HCT116 (cell line): ENCODE results near the gene WNT11.

Experiments used
- TF ChIP-seq, protein P1 (sequence below), 3 experiments: fragments of 200-600 bp in 1 of 3; sonication (generic) in 1 of 3; IDR thresholded peaks in 2 of 3; conservative IDR thresholded peaks in 1 of 3; 2 replicates each; pipeline ENCODE4 v1.5.1; 2012 to 2017; ENCODE audit warnings: low read depth in 2 of 3, low read length in 2 of 3, antibody characterized with exemption in 1 of 3, borderline replicate concordance in 1 of 3, control low read depth in 1 of 3, mild to moderate bottlenecking in 1 of 3, mixed read lengths in 1 of 3, mixed run types in 1 of 3, moderate library complexity in 1 of 3; ENCODE audit not compliant: insufficient read depth in 1 of 3
- TF ChIP-seq, protein P2 (sequence below): IDR thresholded peaks from 2 replicates; pipeline ENCODE4 v1.6.1; 2012

DNA sequence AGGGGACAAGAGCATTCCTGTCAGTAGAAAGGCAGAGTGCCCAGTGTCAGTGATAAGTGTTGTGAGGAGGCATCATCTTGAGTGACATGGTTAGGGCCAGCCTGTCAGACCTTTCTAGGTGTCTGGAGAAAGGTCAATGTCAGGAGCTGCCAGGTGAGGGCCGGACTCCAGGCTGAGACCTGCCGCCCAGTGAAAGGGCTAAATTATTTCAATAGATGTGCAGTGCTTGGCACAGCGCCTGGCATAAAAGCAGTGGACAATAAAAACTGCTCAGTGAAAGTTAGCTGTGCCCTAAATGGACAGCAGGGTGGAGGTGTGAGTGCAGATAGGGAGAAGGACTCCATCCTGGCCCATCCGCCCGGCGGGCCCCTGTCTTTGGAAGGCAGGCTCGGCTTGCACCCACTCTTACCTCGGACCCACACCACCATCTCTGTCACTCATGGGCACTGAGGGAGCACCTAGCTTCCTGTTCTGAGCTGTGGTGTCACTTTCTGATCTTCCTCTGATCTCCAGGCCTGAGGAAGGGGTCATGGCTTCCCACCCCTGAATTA, 23.5 kb upstream of the WNT11 start:
- TF ChIP-seq, protein P1, sequence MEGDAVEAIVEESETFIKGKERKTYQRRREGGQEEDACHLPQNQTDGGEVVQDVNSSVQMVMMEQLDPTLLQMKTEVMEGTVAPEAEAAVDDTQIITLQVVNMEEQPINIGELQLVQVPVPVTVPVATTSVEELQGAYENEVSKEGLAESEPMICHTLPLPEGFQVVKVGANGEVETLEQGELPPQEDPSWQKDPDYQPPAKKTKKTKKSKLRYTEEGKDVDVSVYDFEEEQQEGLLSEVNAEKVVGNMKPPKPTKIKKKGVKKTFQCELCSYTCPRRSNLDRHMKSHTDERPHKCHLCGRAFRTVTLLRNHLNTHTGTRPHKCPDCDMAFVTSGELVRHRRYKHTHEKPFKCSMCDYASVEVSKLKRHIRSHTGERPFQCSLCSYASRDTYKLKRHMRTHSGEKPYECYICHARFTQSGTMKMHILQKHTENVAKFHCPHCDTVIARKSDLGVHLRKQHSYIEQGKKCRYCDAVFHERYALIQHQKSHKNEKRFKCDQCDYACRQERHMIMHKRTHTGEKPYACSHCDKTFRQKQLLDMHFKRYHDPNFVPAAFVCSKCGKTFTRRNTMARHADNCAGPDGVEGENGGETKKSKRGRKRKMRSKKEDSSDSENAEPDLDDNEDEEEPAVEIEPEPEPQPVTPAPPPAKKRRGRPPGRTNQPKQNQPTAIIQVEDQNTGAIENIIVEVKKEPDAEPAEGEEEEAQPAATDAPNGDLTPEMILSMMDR (IDR thresholded peaks at IDR 0.05 in 2 of 3, conservative IDR thresholded peaks at IDR 0.05 in 1 of 3; ENCODE audit: borderline replicate concordance in 1 of 3, insufficient read depth in 1 of 3, low read depth in 2 of 3, low read length in 2 of 3) = no peak
- TF ChIP-seq, protein P2, sequence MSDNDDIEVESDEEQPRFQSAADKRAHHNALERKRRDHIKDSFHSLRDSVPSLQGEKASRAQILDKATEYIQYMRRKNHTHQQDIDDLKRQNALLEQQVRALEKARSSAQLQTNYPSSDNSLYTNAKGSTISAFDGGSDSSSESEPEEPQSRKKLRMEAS = no peak
